Measurements from ENCODE around the gene NIPBL.

NIPBL gene

GRCh38 chr5:36919650-36920049, 43.1 kb downstream of the NIPBL start:
- TF ChIP-seq CTCF (IDR thresholded peaks at IDR 0.05) = no peak
- Histone ChIP-seq H3K79me2 (peaks cover 54% of the 10 kb centered on the region), H3K4me3 (ENCODE audit: low read depth, low read length) (no peak overlapping the region), H3K27me3 (ENCODE audit: control insufficient read depth, insufficient read depth, low read length) (no peaks in the 10 kb centered on the region), H3K4me1 (no peaks in the 10 kb centered on the region), H3K9me3 (ENCODE audit: control insufficient read depth, low read length) (no peaks in the 10 kb centered on the region), H3K27ac (no peak overlapping the region), H3K9ac (no peak overlapping the region), H3K36me3 (ENCODE audit: control insufficient read depth, insufficient read depth, low read length) (no peaks in the 10 kb centered on the region), H3K4me2 (ENCODE audit: low read length) (no peak overlapping the region), H2AFZ (no peak overlapping the region)

GRCh38 chr5:36928947-36929346, 52.4 kb downstream of the NIPBL start:
- no peak overlapping the region for H3K9ac ChIP-seq
- peaks cover 16% of the 10 kb centered on the region for H3K79me2 ChIP-seq
- no peak overlapping the region for H3K4me3 ChIP-seq (ENCODE audit: low read depth, low read length)
- no peak overlapping the region for H3K4me2 ChIP-seq (ENCODE audit: low read length)
- no peaks in the 10 kb centered on the region for H3K36me3 ChIP-seq (ENCODE audit: control insufficient read depth, insufficient read depth, low read length)
- no peaks in the 10 kb centered on the region for H3K27me3 ChIP-seq (ENCODE audit: control insufficient read depth, insufficient read depth, low read length)
- no peak overlapping the region for H3K27ac ChIP-seq
- H3K9me3 ChIP-seq (ENCODE audit: control insufficient read depth, low read length) = no peaks in the 10 kb centered on the region
- no peak for TF ChIP-seq CTCF (IDR thresholded peaks at IDR 0.05)
- no peaks in the 10 kb centered on the region for H3K4me1 ChIP-seq
- no peak overlapping the region for H2AFZ ChIP-seq

- Histone ChIP-seq H3K9ac (no peak overlapping the region), H2AFZ (no peak overlapping the region), H3K79me2 (peaks cover 18% of the 10 kb centered on the region), H3K4me1 (no peaks in the 10 kb centered on the region), H3K27ac (no peak overlapping the region), H3K4me3 (ENCODE audit: low read depth, low read length) (no peak overlapping the region), H3K36me3 (ENCODE audit: control insufficient read depth, insufficient read depth, low read length) (no peaks in the 10 kb centered on the region), H3K9me3 (ENCODE audit: control insufficient read depth, low read length) (no peaks in the 10 kb centered on the region), H3K4me2 (ENCODE audit: low read length) (no peak overlapping the region), H3K27me3 (ENCODE audit: control insufficient read depth, insufficient read depth, low read length) (no peaks in the 10 kb centered on the region)
- TF ChIP-seq CTCF (IDR thresholded peaks at IDR 0.05) = no peak
Measured at GRCh38 chr5:36929438-36929837, 52.9 kb downstream of the NIPBL start.

- no peak for TF ChIP-seq CTCF (IDR thresholded peaks at IDR 0.05)
- Histone ChIP-seq H3K9ac (no peak overlapping the region), H3K4me1 (no peaks in the 10 kb centered on the region), H3K79me2 (peaks cover 28% of the 10 kb centered on the region), H3K27me3 (ENCODE audit: control insufficient read depth, insufficient read depth, low read length) (no peaks in the 10 kb centered on the region), H3K4me3 (ENCODE audit: low read depth, low read length) (no peak overlapping the region), H2AFZ (no peak overlapping the region), H3K36me3 (ENCODE audit: control insufficient read depth, insufficient read depth, low read length) (no peaks in the 10 kb centered on the region), H3K27ac (no peak overlapping the region), H3K4me2 (ENCODE audit: low read length) (no peak overlapping the region), H3K9me3 (ENCODE audit: control insufficient read depth, low read length) (no peaks in the 10 kb centered on the region)
Measured at GRCh38 chr5:36932056-36932455, 55.5 kb downstream of the NIPBL start.

GRCh38 chr5:36932699-36933098, 56.1 kb downstream of the NIPBL start:
- Histone ChIP-seq H3K9ac (no peak overlapping the region), H3K9me3 (ENCODE audit: control insufficient read depth, low read length) (no peaks in the 10 kb centered on the region), H3K79me2 (peaks cover 27% of the 10 kb centered on the region), H2AFZ (no peak overlapping the region), H3K27me3 (ENCODE audit: control insufficient read depth, insufficient read depth, low read length) (no peaks in the 10 kb centered on the region), H3K36me3 (ENCODE audit: control insufficient read depth, insufficient read depth, low read length) (no peaks in the 10 kb centered on the region), H3K27ac (no peak overlapping the region), H3K4me2 (ENCODE audit: low read length) (no peak overlapping the region), H3K4me1 (no peaks in the 10 kb centered on the region), H3K4me3 (ENCODE audit: low read depth, low read length) (no peak overlapping the region)
- TF ChIP-seq CTCF (IDR thresholded peaks at IDR 0.05) = no peak

Measured in parathyroid adenoma (tissue), 2 donors.